ENCODE data around the gene SAMD4A.

The SAMD4A gene

GRCh38 chr14:54572316-54572715, 5.4 kb downstream of the SAMD4A start:
- FAIRE-seq: no peak
- DNase-seq (ENCODE audit: insufficient read length, low spot score): no peak

GRCh38 chr14:54574528-54574927, 7.6 kb downstream of the SAMD4A start:
- no peak for FAIRE-seq
- no peak for TF ChIP-seq POLR2A (IDR thresholded peaks at IDR 0.05; ENCODE audit: low read depth, low read length)
- no peak for DNase-seq (ENCODE audit: insufficient read length, low spot score)

More at GRCh38 chr14:54572316-54572715, 5.4 kb downstream of the SAMD4A start:
- no peak for TF ChIP-seq POLR2A (IDR thresholded peaks at IDR 0.05; ENCODE audit: low read depth, low read length)

GRCh38 chr14:54577494-54577893, 10.6 kb downstream of the SAMD4A start:
- no peak for FAIRE-seq
- no peak for DNase-seq (ENCODE audit: insufficient read length, low spot score)
- TF ChIP-seq POLR2A (IDR thresholded peaks at IDR 0.05; ENCODE audit: low read depth, low read length): no peak

GRCh38 chr14:54577977-54578376, 11.0 kb downstream of the SAMD4A start:
- DNase-seq (ENCODE audit: insufficient read length, low spot score) (no peak), FAIRE-seq (no peak)

GRCh38 chr14:54579621-54580020, 12.7 kb downstream of the SAMD4A start:
- DNase-seq (ENCODE audit: insufficient read length, low spot score) (no peak), FAIRE-seq (peak; percentile 45)
- TF ChIP-seq POLR2A (IDR thresholded peaks at IDR 0.05; ENCODE audit: low read depth, low read length): no peak

More at GRCh38 chr14:54577977-54578376, 11.0 kb downstream of the SAMD4A start:
- TF ChIP-seq POLR2A (IDR thresholded peaks at IDR 0.05; ENCODE audit: low read depth, low read length): no peak

- FAIRE-seq (no peak), DNase-seq (ENCODE audit: insufficient read length, low spot score) (no peak)
- TF ChIP-seq POLR2A (IDR thresholded peaks at IDR 0.05; ENCODE audit: low read depth, low read length): no peak
Observed at GRCh38 chr14:54580933-54581332, 14.0 kb downstream of the SAMD4A start.

GRCh38 chr14:54582334-54582733, 15.4 kb downstream of the SAMD4A start:
- FAIRE-seq: no peak
- TF ChIP-seq POLR2A (IDR thresholded peaks at IDR 0.05; ENCODE audit: low read depth, low read length): no peak
- no peak for DNase-seq (ENCODE audit: insufficient read length, low spot score)

- TF ChIP-seq POLR2A (IDR thresholded peaks at IDR 0.05; ENCODE audit: low read depth, low read length): no peak
- FAIRE-seq: no peak
Observed at GRCh38 chr14:54584097-54584496, 17.2 kb downstream of the SAMD4A start.

GRCh38 chr14:54585214-54585613, 18.3 kb downstream of the SAMD4A start:
- FAIRE-seq: no peak
- TF ChIP-seq POLR2A (IDR thresholded peaks at IDR 0.05; ENCODE audit: low read depth, low read length): no peak
- DNase-seq (ENCODE audit: insufficient read length, low spot score): no peak

More at GRCh38 chr14:54584097-54584496, 17.2 kb downstream of the SAMD4A start:
- DNase-seq (ENCODE audit: insufficient read length, low spot score): no peak

- FAIRE-seq (no peak), DNase-seq (ENCODE audit: insufficient read length, low spot score) (no peak)
- no peak for TF ChIP-seq POLR2A (IDR thresholded peaks at IDR 0.05; ENCODE audit: low read depth, low read length)
Observed at GRCh38 chr14:54589076-54589475, 22.1 kb downstream of the SAMD4A start.

- DNase-seq (ENCODE audit: insufficient read length, low spot score) (no peak), FAIRE-seq (no peak)
- TF ChIP-seq POLR2A (IDR thresholded peaks at IDR 0.05; ENCODE audit: low read depth, low read length): no peak
Observed at GRCh38 chr14:54589843-54590242, 22.9 kb downstream of the SAMD4A start.

- no peak for DNase-seq (ENCODE audit: insufficient read length, low spot score)
- FAIRE-seq: no peak
- TF ChIP-seq POLR2A (IDR thresholded peaks at IDR 0.05; ENCODE audit: low read depth, low read length): no peak
Observed at GRCh38 chr14:54590481-54590880, 23.6 kb downstream of the SAMD4A start.

GRCh38 chr14:54591461-54591860, 24.5 kb downstream of the SAMD4A start:
- DNase-seq (ENCODE audit: insufficient read length, low spot score) (no peak), FAIRE-seq (peak; percentile 57)
- TF ChIP-seq POLR2A (IDR thresholded peaks at IDR 0.05; ENCODE audit: low read depth, low read length): no peak

- no peak for FAIRE-seq
- DNase-seq (ENCODE audit: insufficient read length, low spot score): no peak
- TF ChIP-seq POLR2A (IDR thresholded peaks at IDR 0.05; ENCODE audit: low read depth, low read length): no peak
Observed at GRCh38 chr14:54591866-54592265, 24.9 kb downstream of the SAMD4A start.

- peak; percentile 57 for FAIRE-seq
- TF ChIP-seq POLR2A (IDR thresholded peaks at IDR 0.05; ENCODE audit: low read depth, low read length): no peak
- no peak for DNase-seq (ENCODE audit: insufficient read length, low spot score)
Observed at GRCh38 chr14:54593860-54594259, 26.9 kb downstream of the SAMD4A start.

- FAIRE-seq (no peak), DNase-seq (ENCODE audit: insufficient read length, low spot score) (no peak)
- TF ChIP-seq POLR2A (IDR thresholded peaks at IDR 0.05; ENCODE audit: low read depth, low read length): no peak
Observed at GRCh38 chr14:54594537-54594936, 27.6 kb downstream of the SAMD4A start.

Measured in H54 (cell line).